ENCODE results near the gene KDM4B. TPM values are rescaled to one million over a fixed set of nuclear protein-coding genes. Genes with fewer than 3 reads are reported as not detected.

The KDM4B gene
- total and polyA plus RNA-seq, 10 of the 15 experiments (the other 5 are each of a cell fraction or from before 2014, with no cell fraction given) = 0.47 to 49.6 (median 16.2) TPM

GRCh38 chr19:5192568-5192967, 223.7 kb downstream of the KDM4B start:
- FAIRE-seq (no peak), DNase-seq (ENCODE audit: low read depth, low spot score) (no peak), ATAC-seq (no peak)
- ChIA-PET RAD21 (ENCODE audit: unreplicated experiment) (no interaction called here), SMC1A (ENCODE audit: uncharacterized antibody, unreplicated experiment) (no interaction called here), CTCF (no interaction called here), POLR2A (no interaction called here)
- in situ Hi-C loops (cut with MboI) (no loop called here), intact Hi-C loops (cut with micrococcal nuclease; ENCODE audit: unreplicated experiment) (no loop called here)
- BruUV-seq (replicated peaks) = no TSS peak
- Histone ChIP-seq H2AFZ (ENCODE audit: control insufficient read depth, low read depth, low read length) (no peak overlapping the region), H3K79me2 (ENCODE audit: control insufficient read depth, insufficient read depth, low read length) (no peaks in the 10 kb centered on the region), H3K27me3 (replicated peaks in 1 of 2; ENCODE audit: control insufficient read depth in 2 of 2, insufficient read depth in 2 of 2, low read length in 1 of 2) (no peaks in the 10 kb centered on the region), H4K20me1 (ENCODE audit: control insufficient read depth, insufficient read depth) (no peaks in the 10 kb centered on the region), H3K4me1 (ENCODE audit: control insufficient read depth, insufficient read depth, low read length) (no peaks in the 10 kb centered on the region), H3K27ac (ENCODE audit: control insufficient read depth, insufficient read depth) (no peak overlapping the region), H3K9ac (ENCODE audit: control insufficient read depth, insufficient read depth, low read length) (no peak overlapping the region), H3K4me2 (ENCODE audit: control insufficient read depth, insufficient read depth) (no peak overlapping the region), H3K9me3 (replicated peaks; ENCODE audit: control insufficient read depth, insufficient read depth, low read length) (no peaks in the 10 kb centered on the region), H3K4me3 (no peak overlapping the region), H3K36me3 (ENCODE audit: control insufficient read depth in 2 of 2, insufficient read depth in 2 of 2, low read length in 1 of 2) (no peaks in the 10 kb centered on the region)
- no peak for TF ChIP-seq ATF3 (IDR thresholded peaks at IDR 0.05; ENCODE audit: borderline replicate concordance, extremely low read depth, low read depth, low read length)
- no peak for TF ChIP-seq POLR2A (IDR thresholded peaks at IDR 0.05; ENCODE audit: low read depth, low read length)
- TF ChIP-seq RBBP5 (conservative IDR thresholded peaks at IDR 0.05) = no peak
- no peak for TF ChIP-seq IRF3 (IDR thresholded peaks at IDR 0.05)
- TF ChIP-seq PML (IDR thresholded peaks at IDR 0.05; ENCODE audit: low read length) = no peak
- TF ChIP-seq WRNIP1 (IDR thresholded peaks at IDR 0.05; ENCODE audit: borderline replicate concordance, low read depth, low read length) = no peak
- TF ChIP-seq LARP7 (IDR thresholded peaks at IDR 0.05) = no peak
- TF ChIP-seq, protein P1, sequence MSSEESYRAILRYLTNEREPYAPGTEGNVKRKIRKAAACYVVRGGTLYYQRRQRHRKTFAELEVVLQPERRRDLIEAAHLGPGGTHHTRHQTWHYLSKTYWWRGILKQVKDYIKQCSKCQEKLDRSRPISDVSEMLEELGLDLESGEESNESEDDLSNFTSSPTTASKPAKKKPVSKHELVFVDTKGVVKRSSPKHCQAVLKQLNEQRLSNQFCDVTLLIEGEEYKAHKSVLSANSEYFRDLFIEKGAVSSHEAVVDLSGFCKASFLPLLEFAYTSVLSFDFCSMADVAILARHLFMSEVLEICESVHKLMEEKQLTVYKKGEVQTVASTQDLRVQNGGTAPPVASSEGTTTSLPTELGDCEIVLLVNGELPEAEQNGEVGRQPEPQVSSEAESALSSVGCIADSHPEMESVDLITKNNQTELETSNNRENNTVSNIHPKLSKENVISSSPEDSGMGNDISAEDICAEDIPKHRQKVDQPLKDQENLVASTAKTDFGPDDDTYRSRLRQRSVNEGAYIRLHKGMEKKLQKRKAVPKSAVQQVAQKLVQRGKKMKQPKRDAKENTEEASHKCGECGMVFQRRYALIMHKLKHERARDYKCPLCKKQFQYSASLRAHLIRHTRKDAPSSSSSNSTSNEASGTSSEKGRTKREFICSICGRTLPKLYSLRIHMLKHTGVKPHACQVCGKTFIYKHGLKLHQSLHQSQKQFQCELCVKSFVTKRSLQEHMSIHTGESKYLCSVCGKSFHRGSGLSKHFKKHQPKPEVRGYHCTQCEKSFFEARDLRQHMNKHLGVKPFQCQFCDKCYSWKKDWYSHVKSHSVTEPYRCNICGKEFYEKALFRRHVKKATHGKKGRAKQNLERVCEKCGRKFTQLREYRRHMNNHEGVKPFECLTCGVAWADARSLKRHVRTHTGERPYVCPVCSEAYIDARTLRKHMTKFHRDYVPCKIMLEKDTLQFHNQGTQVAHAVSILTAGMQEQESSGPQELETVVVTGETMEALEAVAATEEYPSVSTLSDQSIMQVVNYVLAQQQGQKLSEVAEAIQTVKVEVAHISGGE (CRISPR knock-in tag; IDR thresholded peaks at IDR 0.05) = no peak
- TF ChIP-seq, protein P2, sequence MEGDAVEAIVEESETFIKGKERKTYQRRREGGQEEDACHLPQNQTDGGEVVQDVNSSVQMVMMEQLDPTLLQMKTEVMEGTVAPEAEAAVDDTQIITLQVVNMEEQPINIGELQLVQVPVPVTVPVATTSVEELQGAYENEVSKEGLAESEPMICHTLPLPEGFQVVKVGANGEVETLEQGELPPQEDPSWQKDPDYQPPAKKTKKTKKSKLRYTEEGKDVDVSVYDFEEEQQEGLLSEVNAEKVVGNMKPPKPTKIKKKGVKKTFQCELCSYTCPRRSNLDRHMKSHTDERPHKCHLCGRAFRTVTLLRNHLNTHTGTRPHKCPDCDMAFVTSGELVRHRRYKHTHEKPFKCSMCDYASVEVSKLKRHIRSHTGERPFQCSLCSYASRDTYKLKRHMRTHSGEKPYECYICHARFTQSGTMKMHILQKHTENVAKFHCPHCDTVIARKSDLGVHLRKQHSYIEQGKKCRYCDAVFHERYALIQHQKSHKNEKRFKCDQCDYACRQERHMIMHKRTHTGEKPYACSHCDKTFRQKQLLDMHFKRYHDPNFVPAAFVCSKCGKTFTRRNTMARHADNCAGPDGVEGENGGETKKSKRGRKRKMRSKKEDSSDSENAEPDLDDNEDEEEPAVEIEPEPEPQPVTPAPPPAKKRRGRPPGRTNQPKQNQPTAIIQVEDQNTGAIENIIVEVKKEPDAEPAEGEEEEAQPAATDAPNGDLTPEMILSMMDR (IDR thresholded peaks at IDR 0.05 in 2 of 3, conservative IDR thresholded peaks at IDR 0.05 in 1 of 3; ENCODE audit: control insufficient read depth in 2 of 3, extremely low read depth in 1 of 3, insufficient read depth in 1 of 3, low read depth in 3 of 3, low read length in 3 of 3) = no peak
- TF ChIP-seq RAD21 (IDR thresholded peaks at IDR 0.05; ENCODE audit: insufficient read depth, low read depth, low read length) = no peak
- TF ChIP-seq HDAC6 (IDR thresholded peaks at IDR 0.05; ENCODE audit: unreplicated experiment) = no peak
- no peak for TF ChIP-seq NFIC (IDR thresholded peaks at IDR 0.05; ENCODE audit: low read depth, low read length)
- WGBS (ENCODE audit: insufficient coverage, insufficient replicate concordance, low lambda C conversion rate, missing lambda C conversion rate) = 60% methylated on average over 5 of the region's 5 CpGs

Measured in GM12878 (cell line).